GM06990 (cell line): ENCODE results near the gene CSF1.

Experiments used
- DNase-seq: peaks from one replicate; pipeline ENCODE4 v3.0.0-alpha.2; 2011; ENCODE audit not compliant: insufficient read length; ENCODE audit errors: extremely low read depth
- H3K27me3 ChIP-seq: replicated peaks from 2 replicates; pipeline ENCODE4 v1.6.0; 2011; ENCODE audit warnings: low read length; ENCODE audit not compliant: control insufficient read depth, insufficient read depth
- H3K36me3 ChIP-seq: 2 replicates; pipeline ENCODE4 v1.5.1; 2011; ENCODE audit warnings: low read length; ENCODE audit not compliant: control insufficient read depth, insufficient read depth
- H3K4me3 ChIP-seq: replicated peaks from 2 replicates; pipeline ENCODE4 v1.5.1; 2011; ENCODE audit warnings: low read depth, mild to moderate bottlenecking, control low read depth, low read length
- CTCF ChIP-seq: IDR thresholded peaks from 2 replicates; pipeline ENCODE4 v1.5.1; 2011; ENCODE audit warnings: low read length, control low read depth, mild to moderate bottlenecking, inconsistent platforms; ENCODE audit not compliant: insufficient read depth, poor library complexity, severe bottlenecking

CSF1 gene

GRCh38 chr1:109931911-109932636 is 21.4 kb downstream of the CSF1 start:
- Histone ChIP-seq H3K27me3 (no peaks in the 10 kb centered on the region), H3K36me3 (peaks cover 10% of the 10 kb centered on the region), H3K4me3 (no peak overlapping the region)
- no peak for DNase-seq
- TF ChIP-seq CTCF = no peak

GRCh38 chr1:109932679-109933078 is 22.0 kb downstream of the CSF1 start:
- Histone ChIP-seq H3K36me3 (peaks cover 10% of the 10 kb centered on the region), H3K4me3 (no peak overlapping the region), H3K27me3 (no peaks in the 10 kb centered on the region)
- DNase-seq = no peak
- TF ChIP-seq CTCF = no peak

GRCh38 chr1:109933856-109934711 is 23.4 kb downstream of the CSF1 start:
- Histone ChIP-seq H3K27me3 (no peaks in the 10 kb centered on the region), H3K36me3 (peaks cover 8% of the 10 kb centered on the region), H3K4me3 (no peak overlapping the region)
- no peak for DNase-seq
- TF ChIP-seq CTCF = no peak

GRCh38 chr1:109935451-109935900 is 24.8 kb downstream of the CSF1 start:
- no peak overlapping the region for H3K4me3 ChIP-seq
- no peak for TF ChIP-seq CTCF
- H3K27me3 ChIP-seq = no peaks in the 10 kb centered on the region
- DNase-seq = no peak
- H3K36me3 ChIP-seq = no peaks in the 10 kb centered on the region

- no peak for DNase-seq
- Histone ChIP-seq H3K4me3 (no peak overlapping the region), H3K27me3 (no peaks in the 10 kb centered on the region), H3K36me3 (no peaks in the 10 kb centered on the region)
- TF ChIP-seq CTCF = no peak
These were observed 27.1 kb downstream of the CSF1 start for GRCh38 chr1:109937738-109938137.
